HPDE6-E6E7 (cell line): ENCODE measurements around the gene KRTAP10-1.
"Not testable (repeated sequence)": the region's sequence is repeated elsewhere in the genome, so short reads cannot be mapped to it uniquely, and the experiment has no call there.

ENCODE experiments used
- DNase-seq: peaks from one replicate; pipeline ENCODE4 v3.0.0; 2011; ENCODE audit warnings: missing footprints; ENCODE audit errors: extremely low spot score

The KRTAP10-1 gene, protein sequence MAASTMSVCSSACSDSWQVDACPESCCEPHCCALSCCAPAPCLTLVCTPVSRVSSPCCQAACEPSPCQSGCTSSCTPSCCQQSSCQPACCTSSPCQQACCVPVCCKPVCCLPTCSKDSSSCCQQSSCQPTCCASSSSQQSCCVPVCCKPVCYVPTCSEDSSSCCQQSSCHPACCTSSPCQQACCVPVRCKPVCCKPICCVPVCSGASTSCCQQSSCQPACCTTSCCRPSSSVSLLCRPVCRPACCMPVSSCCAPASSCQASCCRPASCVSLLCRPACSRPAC

DNA sequence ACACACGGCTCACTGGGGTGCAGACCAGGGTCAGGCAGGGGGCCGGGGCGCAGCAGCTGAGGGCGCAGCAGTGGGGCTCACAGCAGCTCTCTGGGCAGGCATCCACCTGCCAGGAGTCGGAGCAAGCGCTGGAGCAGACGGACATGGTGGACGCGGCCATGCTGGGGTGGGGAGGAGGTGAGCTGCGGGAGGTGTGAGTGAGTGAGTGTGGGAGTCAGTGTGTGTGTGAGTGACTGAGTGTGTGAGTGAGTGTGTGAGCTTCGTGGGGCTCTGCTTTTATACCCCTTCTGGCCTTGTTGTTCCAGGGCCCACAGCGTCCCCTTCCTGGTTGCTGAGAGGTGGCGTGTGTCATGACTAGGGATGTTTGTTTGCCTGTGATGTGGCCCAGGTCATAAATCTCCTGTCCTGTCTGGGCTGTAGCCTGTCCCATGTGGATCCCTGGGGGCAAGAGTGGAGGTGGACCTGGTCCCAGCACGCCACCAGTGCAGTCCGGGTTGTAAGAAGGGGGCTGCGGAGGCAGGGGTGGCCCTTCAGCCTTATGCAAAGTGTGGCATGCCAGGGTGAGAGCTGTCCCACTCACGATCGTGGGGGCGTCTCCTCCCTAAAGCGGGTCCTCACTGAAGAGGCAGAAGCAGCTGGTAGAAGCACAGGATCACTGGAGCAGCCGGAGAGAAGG is at the start of gene KRTAP10-1:
Gene KRTAP10-1, minus strand, starts transcription at position 205 of the 676 bp plus-strand sequence. Its CDS starts 45 bp downstream, at position 160.
- DNase-seq, result no peak

DNA sequence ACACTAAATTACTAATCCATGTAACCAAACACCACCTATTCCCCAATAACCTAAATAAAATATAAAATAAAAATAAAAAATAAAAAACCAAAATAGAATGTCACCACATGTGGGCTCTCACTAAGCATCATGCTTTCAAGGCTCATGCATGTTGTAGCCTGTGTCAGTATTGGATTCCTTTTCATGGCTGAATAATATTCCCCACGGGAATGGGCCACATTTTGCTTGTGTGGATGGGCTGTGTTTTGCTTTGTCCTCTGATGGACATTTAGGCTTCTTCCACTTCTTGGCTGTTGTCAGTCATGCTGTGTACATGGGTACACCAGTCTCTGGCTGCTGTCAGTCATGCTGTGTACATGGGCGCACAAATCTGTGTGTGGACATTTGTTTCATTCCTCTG is 49.1 kb upstream of the KRTAP10-1 start:
- no peak for DNase-seq

DNA sequence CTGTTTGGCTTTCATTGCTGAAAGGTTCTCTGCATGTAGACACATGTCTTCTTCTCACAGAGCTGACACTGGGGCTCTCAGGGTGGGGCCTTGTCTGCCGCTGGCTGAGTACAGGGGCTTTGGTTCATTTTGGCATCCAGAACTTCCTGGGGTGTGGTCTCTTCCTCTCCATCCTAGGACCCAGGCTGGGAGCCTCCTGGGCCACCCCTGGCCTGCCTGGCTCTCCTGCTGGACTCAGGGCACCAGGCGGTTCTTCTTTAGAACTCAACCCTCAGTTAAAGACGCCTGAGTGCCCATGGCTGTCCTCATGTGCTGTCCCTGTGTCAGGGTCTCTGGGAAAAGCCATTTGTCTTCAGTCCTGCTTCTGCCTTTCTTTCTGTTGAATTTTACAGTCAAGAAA is 45.9 kb upstream of the KRTAP10-1 start:
- DNase-seq, result no peak

DNA sequence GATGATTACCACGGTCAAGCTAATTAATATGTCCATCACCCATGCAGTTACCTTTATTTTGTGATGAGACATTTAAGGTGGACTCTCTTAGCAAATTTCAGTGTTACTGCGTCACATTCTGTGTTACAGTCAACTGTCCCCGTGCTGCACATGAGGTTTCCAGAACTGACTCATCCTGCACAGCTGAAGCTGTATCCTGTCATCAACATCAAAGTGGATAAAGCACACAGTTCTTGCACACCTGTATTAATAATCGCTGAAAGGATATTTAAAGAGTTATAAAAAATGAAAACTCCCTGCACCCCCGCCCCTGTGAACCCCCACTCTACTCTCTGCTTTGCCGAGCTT is 43.8 kb upstream of the KRTAP10-1 start:
- DNase-seq, result no peak

DNA sequence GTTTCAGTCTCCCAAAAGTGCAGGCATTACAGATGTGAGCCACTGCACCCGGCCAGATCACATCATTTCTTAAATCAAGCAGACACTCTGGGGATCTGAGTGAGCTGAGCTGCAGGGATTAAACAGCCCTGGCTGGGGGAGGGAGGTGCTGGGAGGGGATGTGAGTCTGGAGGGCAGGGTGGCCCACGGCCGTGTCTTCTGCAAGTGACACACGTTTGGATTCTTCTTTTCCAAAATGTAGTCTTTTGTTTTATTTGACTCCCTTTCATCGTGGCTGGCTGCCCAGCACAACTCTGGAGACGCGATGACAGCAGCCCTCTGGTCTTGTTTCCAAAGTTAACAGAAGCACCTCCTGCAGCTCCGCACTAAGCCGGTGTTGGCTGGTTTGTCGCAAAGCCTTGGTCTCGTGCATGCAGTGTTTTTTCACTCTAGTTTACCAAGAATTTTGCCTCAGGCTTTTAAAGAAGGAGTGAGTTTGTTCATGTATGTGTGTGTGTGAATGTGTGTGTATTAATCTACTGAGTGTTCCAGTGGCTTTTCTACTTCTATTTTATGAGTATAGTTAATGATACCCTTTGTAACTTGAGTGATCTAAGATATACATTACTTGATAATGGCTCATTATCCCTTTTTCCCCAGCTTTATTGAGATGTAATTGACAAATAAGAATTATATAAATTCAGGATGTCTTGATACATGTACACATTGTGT is 43.2 kb upstream of the KRTAP10-1 start:
- DNase-seq, result no peak

DNA sequence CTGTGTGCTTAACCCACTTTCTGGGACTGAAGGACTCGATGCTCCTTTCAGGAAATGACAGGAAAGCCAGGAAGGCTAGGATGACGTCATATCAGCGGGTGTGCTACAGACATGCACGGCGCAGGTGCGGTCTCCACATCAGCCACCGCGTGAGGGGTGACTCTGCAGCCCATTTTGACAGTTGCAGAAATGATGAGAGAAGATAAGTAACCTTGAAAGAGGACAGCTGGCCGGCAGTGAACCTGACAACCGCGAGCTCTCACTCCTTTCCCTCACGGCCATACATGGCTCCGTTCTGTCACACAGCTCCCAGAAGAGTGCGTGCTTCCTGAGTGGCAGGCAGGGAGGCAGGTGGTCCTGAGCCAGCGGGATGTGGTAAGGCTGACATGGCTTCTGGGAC is 42.1 kb upstream of the KRTAP10-1 start:
- no peak for DNase-seq

DNA sequence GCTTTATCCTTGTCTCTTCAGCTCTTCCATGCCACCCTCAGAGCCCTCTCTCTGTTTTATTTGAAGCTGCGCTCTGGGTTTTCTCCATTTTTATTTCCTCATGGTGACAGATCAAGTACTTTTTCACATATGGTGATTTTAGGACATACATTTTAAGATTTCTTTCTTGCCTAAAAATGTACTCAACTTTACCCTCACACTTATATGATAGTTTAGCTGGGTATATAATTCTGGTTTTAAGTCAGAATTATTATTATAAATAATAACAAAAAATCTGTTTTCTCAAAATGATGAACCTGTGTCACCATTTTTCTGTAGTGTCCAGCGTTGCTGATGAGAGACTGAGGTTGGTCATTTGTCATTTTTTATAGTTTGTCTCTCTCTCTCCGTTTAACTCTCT is 41.2 kb upstream of the KRTAP10-1 start:
- DNase-seq, result no peak

DNA sequence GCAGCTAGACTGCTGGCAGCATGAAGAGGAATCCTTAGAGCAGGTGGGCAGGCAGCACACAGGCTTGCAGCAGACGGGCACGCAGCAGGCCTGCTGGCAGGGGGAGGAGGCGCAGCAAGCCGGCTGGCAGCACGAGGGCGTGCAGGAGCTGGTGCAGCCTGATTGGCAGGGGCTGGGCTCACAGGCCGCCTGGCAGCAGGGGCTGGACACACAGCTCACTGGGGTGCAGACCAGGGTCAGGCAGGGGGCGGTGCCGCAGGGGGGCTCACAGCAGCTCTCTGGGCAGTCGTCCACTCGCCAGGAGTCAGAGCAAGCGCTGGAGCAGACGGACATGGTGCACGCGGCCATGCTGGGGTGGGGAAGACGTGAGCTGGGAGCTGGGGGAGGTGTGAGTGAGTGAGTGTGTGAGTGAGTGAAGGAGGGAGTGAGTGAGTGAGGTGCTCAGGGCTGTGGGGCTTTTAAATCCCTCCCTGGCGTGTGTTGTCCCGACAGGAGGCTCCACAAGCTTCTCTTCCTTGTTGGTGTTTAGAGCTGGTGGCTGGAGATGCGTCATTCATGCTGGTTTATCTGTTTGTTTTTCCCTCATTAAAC is 40.3 kb upstream of the KRTAP10-1 start, which contains the start of gene KRTAP10-5:
Gene KRTAP10-5, minus strand, starts transcription at position 374 of the 591 bp plus-strand sequence. Its CDS starts 26 bp downstream, at position 348.
- not testable (repeated sequence) for DNase-seq

DNA sequence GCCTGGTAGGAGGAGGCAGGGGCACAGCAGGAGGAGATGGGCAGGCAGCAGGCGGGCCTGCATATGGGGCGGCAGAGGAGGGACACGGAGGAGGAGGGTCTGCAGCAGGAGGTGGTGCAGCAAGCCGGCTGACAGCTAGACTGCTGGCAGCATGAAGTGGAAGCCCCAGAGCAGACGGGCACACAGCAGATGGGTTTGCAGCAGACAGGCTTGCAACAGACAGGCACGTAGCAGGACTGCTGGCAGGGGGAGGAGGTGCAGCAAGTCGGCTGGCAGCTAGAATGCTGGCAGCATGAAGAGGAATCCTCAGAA is 39.8 kb upstream of the KRTAP10-1 start:
- DNase-seq, result no peak

DNA sequence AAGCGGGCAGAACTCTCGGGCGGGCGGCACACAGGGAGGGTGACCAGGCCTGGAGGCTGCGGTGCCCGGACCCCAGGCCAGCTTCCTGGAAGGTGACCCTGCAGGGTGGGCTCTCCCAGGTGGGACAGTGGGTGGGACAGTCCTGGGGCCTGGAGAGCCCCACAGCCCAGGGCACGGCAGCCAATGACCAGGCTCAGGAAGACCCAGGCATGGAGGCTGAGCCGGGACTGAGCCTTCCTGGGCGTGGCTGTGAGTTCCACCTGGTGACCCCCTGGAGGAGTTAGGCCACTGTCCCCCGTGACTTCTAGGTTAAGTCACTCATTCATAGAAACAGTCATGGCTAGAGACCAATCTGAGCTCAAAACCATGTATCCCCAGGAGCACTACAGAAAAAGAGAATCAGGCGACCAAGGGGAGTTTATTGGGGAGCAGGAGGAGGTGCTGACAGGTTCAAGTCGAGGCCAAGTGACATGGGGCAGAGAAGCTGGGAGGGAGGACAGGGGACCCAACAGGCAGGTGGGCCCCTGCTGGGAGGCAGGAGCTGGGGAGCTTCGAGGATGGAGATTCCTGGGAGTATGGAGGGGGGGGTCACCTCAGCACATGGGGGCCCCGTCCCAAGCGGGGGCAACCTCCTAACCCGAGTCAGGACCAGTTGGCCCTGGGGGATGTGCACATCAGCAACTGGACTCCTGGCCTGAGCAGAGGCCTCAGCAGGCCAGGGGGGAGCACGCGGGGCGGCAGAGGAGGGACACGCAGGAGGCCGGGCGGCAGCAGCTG is 39.2 kb upstream of the KRTAP10-1 start:
- no peak for DNase-seq

DNA sequence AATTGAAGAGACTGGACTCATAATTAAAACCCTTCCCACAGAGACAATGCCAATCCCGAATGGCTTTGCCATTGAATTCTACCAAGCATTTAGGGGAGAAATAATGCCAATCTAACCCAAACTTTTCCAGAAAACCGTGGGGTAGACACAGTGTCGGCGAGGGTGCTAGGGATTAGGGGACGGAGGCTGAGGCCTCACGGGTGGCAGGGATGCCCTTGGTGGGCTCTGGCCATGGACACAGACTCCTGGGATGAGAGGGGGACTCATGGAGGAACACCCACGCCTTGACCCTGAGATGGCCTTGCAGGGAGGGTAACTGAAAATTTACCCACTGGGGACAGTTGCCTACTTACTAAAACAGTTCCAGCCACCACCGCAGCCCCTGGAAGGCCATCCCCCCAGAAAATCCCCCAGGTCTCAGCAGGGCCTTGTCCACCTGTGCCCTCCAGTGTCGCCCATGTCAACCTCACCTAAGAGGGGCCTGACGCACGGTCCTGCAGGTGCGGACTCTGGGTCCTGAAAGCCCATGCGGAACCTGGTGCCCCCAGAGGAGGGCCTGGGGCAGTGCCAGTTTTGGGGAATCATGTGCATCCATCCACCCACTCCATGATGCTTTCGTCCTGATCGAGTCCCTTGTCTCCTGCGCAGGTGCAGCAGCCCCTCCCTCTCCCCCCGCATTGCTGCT is 38.5 kb upstream of the KRTAP10-1 start:
- DNase-seq, result no peak

DNA sequence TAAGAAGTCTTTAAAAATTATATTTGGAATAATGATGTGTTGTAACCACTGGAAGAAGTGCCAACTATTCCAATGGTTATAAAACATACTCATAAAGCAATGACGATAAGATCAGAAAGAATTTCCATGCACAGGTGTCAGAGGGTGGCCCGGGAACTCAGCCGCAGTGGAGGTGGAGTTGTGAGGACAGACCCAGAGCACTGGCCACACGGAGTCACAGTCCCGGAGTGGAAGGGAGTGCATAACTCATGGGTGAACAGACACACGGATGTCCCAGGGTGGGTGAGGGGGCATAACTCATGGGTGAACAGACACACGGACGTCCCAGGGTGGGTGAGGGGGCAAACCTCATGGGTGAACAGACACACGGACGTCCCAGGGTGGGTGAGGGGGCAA is 36.0 kb upstream of the KRTAP10-1 start:
- no peak for DNase-seq

DNA sequence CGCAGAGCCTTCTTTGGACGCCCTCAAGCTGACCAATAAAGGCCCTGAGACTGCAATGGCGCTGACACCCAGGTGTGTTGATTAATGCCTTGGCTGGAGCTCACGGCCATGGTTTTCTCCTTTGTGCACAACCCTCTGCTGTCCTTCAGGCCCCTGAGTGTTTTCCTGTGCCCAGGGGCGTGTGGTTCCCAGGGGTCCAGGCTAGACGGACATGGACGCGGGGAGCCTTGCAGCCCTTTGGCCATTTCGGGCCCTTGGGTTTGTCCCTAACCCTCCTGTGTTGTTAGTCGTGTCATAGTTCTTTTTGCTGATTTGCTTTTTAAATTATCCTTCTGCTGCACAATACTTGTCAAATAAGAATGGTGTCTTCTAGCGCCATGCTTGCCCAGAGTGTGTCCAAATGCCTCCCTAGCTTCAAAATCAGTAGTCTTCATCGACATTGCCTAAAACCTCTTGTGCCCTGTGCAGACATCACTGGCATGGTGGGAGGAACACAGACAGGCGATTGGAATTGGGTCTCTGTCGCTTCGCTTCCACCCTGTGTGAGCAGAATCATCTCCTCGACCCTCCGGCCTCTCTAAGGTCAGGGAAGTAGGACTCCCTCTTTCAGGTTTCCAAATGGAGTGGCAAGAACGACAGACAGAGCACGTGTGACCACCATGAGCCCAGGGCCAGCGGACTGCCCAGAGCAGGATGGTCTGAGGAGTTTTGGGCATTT is 35.5 kb upstream of the KRTAP10-1 start:
- no peak for DNase-seq

DNA sequence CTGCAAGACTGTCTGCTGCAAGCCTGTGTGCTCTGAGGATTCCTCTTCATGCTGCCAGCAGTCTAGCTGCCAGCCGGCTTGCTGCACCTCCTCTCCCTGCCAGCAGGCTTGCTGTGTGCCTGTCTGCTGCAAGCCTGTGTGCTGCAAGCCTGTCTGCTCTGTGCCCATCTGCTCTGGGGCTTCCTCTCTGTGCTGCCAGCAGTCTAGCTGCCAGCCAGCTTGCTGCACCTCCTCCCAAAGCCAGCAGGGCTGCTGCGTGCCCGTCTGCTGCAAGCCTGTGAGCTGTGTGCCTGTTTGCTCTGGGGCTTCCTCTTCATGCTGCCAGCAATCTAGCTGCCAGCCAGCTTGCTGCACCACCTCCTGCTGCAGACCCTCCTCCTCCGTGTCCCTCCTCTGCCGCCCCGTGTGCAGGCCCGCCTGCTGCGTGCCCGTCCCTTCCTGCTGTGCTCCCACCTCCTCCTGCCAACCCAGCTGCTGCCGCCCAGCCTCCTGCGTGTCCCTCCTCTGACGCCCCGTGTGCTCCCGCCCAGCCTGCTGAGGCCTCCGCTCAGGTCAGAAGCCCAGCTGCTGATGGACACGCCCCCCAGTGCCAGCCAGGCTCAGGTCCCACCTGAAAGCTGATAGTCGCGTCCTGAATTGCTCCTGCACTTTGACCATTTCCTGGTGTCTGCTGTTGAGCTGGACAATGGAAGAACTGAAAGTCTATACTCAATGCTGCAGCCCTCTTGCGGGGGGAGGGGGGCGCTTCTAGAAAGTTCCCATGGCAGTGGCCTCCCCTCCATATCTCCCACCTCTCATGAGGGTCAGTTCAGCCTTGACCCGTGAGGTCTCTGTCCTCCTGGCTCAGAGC is 34.7 kb upstream of the KRTAP10-1 start:
- DNase-seq, result no peak

DNA sequence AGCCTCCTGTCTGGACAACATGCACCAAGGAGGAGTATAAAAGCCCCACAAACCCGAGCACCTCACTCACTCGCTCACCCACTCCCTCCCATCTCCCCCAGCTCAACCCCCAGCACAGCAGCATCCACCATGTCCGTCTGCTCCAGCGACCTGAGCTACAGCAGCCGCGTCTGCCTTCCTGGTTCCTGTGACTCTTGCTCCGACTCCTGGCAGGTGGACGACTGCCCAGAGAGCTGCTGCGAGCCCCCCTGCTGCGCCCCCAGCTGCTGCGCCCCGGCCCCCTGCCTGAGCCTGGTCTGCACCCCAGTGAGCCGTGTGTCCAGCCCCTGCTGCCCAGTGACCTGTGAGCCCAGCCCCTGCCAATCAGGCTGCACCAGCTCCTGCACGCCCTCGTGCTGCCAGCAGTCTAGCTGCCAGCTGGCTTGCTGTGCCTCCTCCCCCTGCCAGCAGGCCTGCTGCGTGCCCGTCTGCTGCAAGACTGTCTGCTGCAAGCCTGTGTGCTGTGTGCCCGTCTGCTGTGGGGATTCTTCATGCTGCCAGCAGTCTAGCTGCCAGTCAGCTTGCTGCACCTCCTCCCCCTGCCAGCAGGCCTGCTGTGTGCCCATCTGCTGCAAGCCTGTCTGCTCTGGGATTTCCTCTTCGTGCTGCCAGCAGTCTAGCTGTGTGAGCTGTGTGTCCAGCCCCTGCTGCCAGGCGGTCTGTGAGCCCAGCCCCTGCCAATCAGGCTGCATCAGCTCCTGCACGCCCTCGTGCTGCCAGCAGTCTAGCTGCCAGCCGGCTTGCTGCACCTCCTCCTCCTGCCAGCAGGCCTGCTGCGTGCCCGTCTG is 33.8 kb upstream of the KRTAP10-1 start, which contains the start of gene KRTAP10-4:
Gene KRTAP10-4, plus strand, starts transcription at position 100 of the 827 bp plus-strand sequence. Its CDS starts 30 bp downstream, at position 130.
- not testable (repeated sequence) for DNase-seq

DNA sequence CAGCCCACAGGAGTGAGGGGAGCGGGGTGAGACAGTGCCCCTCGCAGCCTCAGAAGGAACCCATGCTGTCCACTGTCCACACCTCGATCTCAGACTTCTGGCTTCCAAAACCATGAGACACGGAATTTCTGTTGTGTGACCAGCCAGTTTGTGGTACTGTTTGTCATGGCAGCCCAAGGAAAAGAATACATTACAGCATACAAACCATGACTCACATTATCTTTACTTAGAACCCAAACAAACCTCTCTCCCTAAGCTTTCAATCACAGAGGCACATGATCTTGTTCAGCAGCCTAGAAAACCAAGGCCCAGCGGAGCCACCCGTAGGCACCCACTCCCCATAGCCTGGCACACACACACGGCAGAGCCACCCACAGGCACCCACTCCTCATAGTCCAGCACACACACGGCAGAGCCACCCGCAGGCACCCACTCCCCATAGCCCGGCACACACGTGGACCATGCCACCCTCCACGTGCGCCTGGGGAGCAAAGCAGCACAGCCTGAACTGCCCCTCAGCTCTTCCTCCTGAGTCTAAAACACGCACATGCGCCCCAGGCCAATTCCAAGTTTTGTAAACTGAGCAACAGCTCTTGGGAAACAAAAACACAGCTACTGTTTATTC is 33.1 kb upstream of the KRTAP10-1 start:
- DNase-seq, result no peak

DNA sequence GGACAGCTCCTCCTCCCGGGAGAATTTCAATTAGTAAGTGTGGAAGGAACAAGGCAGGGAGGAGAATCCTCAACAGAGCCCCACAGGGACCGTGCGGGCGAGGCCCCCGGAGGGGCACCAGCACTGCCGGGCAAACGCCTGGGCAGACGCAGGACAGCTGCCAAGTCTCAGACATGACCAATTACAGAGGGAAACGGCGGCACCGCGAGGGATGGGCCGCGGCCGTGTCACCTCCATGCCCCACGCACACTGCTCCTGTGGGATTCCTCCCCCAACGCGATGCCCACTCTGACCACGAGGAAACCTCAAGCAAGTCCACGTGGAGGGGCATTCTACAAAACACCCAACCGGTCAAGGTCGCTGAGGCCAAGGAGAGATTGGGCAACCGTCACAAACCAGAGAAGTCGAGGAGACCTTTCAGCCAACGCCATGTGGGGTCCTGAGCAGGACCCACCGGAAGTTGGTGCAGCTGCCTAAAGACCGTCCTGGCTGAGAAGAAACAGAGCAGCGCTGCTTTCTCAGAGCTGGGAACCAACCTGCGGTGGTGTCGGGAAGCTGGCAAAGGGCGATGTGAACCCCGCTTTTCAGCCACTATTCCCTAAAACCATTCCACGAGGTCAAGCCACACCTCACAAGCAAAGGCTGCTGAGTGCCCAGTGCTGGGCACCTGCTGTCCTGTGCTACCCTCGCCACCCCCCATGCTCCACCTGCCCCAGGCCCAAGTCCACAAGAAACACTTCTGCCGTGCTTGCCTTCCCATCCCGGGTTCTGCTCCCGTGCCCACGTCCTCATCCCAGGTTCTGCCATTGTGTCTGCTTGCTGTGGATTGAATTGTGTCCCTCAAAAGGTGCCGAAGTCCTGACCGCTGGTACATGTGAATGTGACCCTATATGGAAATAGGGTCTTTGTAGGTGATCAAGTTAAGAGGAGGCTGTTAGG is 32.1 kb upstream of the KRTAP10-1 start:
- no peak for DNase-seq
